Urinary bladder (tissue), 4 donors: ENCODE data around the gene RARRES2. TPM values are rescaled to one million over a fixed set of nuclear protein-coding genes. Genes with fewer than 3 reads are reported as not detected.

Experiments
- DNase-seq: peaks from one replicate; pipeline ENCODE4 v3.0.0-alpha.2; 2015; ENCODE audit errors: extremely low spot score
- H3K27ac ChIP-seq: one replicate; pipeline ENCODE4 v1.5.1; 2013; ENCODE audit warnings: low read depth, mild to moderate bottlenecking, moderate library complexity
- H3K36me3 ChIP-seq: one replicate; pipeline ENCODE4 v1.6.1; 2013; ENCODE audit warnings: mild to moderate bottlenecking, moderate library complexity; ENCODE audit not compliant: insufficient read depth
- H3K4me1 ChIP-seq: one replicate; pipeline ENCODE4 v1.6.1; 2013; ENCODE audit warnings: mild to moderate bottlenecking, moderate library complexity; ENCODE audit not compliant: insufficient read depth
- H3K4me3 ChIP-seq: one replicate; pipeline ENCODE4 v1.5.1; 2013; ENCODE audit warnings: low read depth, low read length
- WGBS: extraction: QIAGEN DNeasy Blood & Tissue Kit; methylation state at CpG from one replicate; pipeline ENCODE4 v1.1.7; 2013; 5-methylcytosine and 5-hydroxymethylcytosine counted together
- polyA plus RNA-seq: library from polyadenylated mRNA; stranded (reverse); fragments of 200-250 nt; gene quantifications from one replicate; pipeline ENCODE4 v1.2.3, GENCODE V29; 2013
- total RNA-seq: library from RNA; depleted of rRNA; stranded (reverse); fragments of >200 nt; gene quantifications from one replicate; pipeline ENCODE4 v1.2.3, GENCODE V29; 2014
- donor health status: healthy with polysubstance abuse.
- donor health status: healthy.

The RARRES2 gene
- total and polyA plus RNA-seq, 2 donors, result 86.2 to 400 TPM

- no peak for DNase-seq
- Histone ChIP-seq H3K27ac (no peak overlapping the region), H3K4me3 (no peak overlapping the region), H3K36me3 (no peaks in the 10 kb centered on the region), H3K4me1 (no peaks in the 10 kb centered on the region)
- 94% methylated on average over 10 of the region's 10 CpGs for WGBS
Measured at GRCh38 chr7:150333659-150334058, 7.8 kb downstream of the RARRES2 start.

GRCh38 chr7:150332852-150333635 is 8.4 kb downstream of the RARRES2 start:
- H3K4me1 ChIP-seq, result no peaks in the 10 kb centered on the region
- no peak overlapping the region for H3K4me3 ChIP-seq
- H3K27ac ChIP-seq, result no peak overlapping the region
- no peaks in the 10 kb centered on the region for H3K36me3 ChIP-seq
- DNase-seq, result no peak
- 95% methylated on average over 18 of the region's 18 CpGs for WGBS

- 94% methylated on average over 19 of the region's 19 CpGs for WGBS
- Histone ChIP-seq H3K27ac (no peak overlapping the region), H3K4me3 (no peak overlapping the region), H3K4me1 (no peaks in the 10 kb centered on the region), H3K36me3 (no peaks in the 10 kb centered on the region)
- no peak for DNase-seq
Measured at GRCh38 chr7:150330211-150330885, 11.1 kb downstream of the RARRES2 start.

- DNase-seq, result no peak
- no peak overlapping the region for H3K4me3 ChIP-seq
- 78% methylated on average over 22 of the region's 22 CpGs for WGBS
- no peaks in the 10 kb centered on the region for H3K36me3 ChIP-seq
- no peaks in the 10 kb centered on the region for H3K4me1 ChIP-seq
- no peak overlapping the region for H3K27ac ChIP-seq
Measured at GRCh38 chr7:150329331-150330120, 11.9 kb downstream of the RARRES2 start.

- 99% methylated on average over 3 of the region's 3 CpGs for WGBS
- DNase-seq, result no peak
- H3K27ac ChIP-seq, result no peak overlapping the region
- no peak overlapping the region for H3K4me3 ChIP-seq
- no peaks in the 10 kb centered on the region for H3K4me1 ChIP-seq
- no peaks in the 10 kb centered on the region for H3K36me3 ChIP-seq
Measured at GRCh38 chr7:150327308-150327707, 14.1 kb downstream of the RARRES2 start.

- Histone ChIP-seq H3K36me3 (no peaks in the 10 kb centered on the region), H3K27ac (no peak overlapping the region), H3K4me1 (no peaks in the 10 kb centered on the region), H3K4me3 (no peak overlapping the region)
- no peak for DNase-seq
- 89% methylated on average over 4 of the region's 4 CpGs for WGBS
Measured at GRCh38 chr7:150326657-150327268, 14.7 kb downstream of the RARRES2 start.

GRCh38 chr7:150325901-150326300 is 15.5 kb downstream of the RARRES2 start:
- DNase-seq, result no peak
- H3K4me1 ChIP-seq, result no peaks in the 10 kb centered on the region
- no peaks in the 10 kb centered on the region for H3K36me3 ChIP-seq
- no peak overlapping the region for H3K4me3 ChIP-seq
- 96% methylated on average over 6 of the region's 6 CpGs for WGBS
- no peak overlapping the region for H3K27ac ChIP-seq

- Histone ChIP-seq H3K36me3 (no peaks in the 10 kb centered on the region), H3K4me3 (no peak overlapping the region), H3K4me1 (no peaks in the 10 kb centered on the region), H3K27ac (no peak overlapping the region)
- 91% methylated on average over 10 of the region's 10 CpGs for WGBS
- DNase-seq, result no peak
Measured at GRCh38 chr7:150325110-150325611, 16.3 kb downstream of the RARRES2 start.

- H3K4me3 ChIP-seq, result no peak overlapping the region
- no peak overlapping the region for H3K27ac ChIP-seq
- no peak for DNase-seq
- H3K4me1 ChIP-seq, result no peaks in the 10 kb centered on the region
- no peaks in the 10 kb centered on the region for H3K36me3 ChIP-seq
- WGBS, result 67% methylated on average over 12 of the region's 12 CpGs
Measured at GRCh38 chr7:150324373-150324961, 17.0 kb downstream of the RARRES2 start.

- Histone ChIP-seq H3K27ac (peak overlapping the region; percentile 83), H3K4me1 (no peaks in the 10 kb centered on the region), H3K36me3 (no peaks in the 10 kb centered on the region), H3K4me3 (peak overlapping the region; percentile 78)
- DNase-seq, result no peak
- 21% methylated on average over 16 of the region's 16 CpGs for whole genome bisulfite sequencing
Measured at GRCh38 chr7:150323682-150324372, 17.6 kb downstream of the RARRES2 start.

GRCh38 chr7:150322833-150323681 is 18.4 kb downstream of the RARRES2 start, which contains the start of the genes ACTR3C and LRRC61:
ACTR3C (minus strand) TSS chr7:150323545; CDS start chr7:150295296, 28,249 bp downstream.
LRRC61 (plus strand) TSS chr7:150323355; CDS start chr7:150336862, 13,507 bp downstream.
- DNase-seq, result no peak
- Histone ChIP-seq H3K4me1 (no peaks in the 10 kb centered on the region), H3K27ac (peak within 1 kb of the TSS; percentile 83), H3K4me3 (peak within 1 kb of the TSS; percentile 78), H3K36me3 (no peaks in the 10 kb centered on the region)
- 7% methylated on average over 82 of the region's 82 CpGs for WGBS
